ENCODE measurements around the gene NPDC1.

The NPDC1 gene

GRCh38 chr9:137083394-137084004 lies 37.5 kb upstream of the NPDC1 start:
- Histone ChIP-seq H3K9me3 (ENCODE audit: low read depth, low read length) (no peaks in the 10 kb centered on the region), H3K4me3 (no peak overlapping the region), H3K9ac (ENCODE audit: insufficient read length) (no peak overlapping the region), H3K27ac (peak overlapping the region; percentile 67), H3K36me3 (ENCODE audit: insufficient read depth, low read length) (peaks cover 16% of the 10 kb centered on the region)
- TF ChIP-seq EZH2 (IDR thresholded peaks at IDR 0.05), result no peak
- TF ChIP-seq POLR2AphosphoS5 (IDR thresholded peaks at IDR 0.05; ENCODE audit: borderline replicate concordance, low read depth, low read length), result no peak
- TF ChIP-seq FOXP2 (optimal IDR thresholded peaks at IDR 0.05; ENCODE audit: control extremely low read depth, extremely low read length, insufficient read depth), result no peak
- DNase-seq (ENCODE audit: low read depth, low spot score), result no peak

GRCh38 chr9:137082925-137083290 lies 36.9 kb upstream of the NPDC1 start:
- Histone ChIP-seq H3K27ac (no peak overlapping the region), H3K4me3 (no peak overlapping the region), H3K9ac (ENCODE audit: insufficient read length) (no peak overlapping the region), H3K36me3 (ENCODE audit: insufficient read depth, low read length) (peaks cover 11% of the 10 kb centered on the region), H3K9me3 (ENCODE audit: low read depth, low read length) (no peaks in the 10 kb centered on the region)
- no peak for DNase-seq (ENCODE audit: low read depth, low spot score)
- no peak for TF ChIP-seq EZH2 (IDR thresholded peaks at IDR 0.05)
- TF ChIP-seq FOXP2 (optimal IDR thresholded peaks at IDR 0.05; ENCODE audit: control extremely low read depth, extremely low read length, insufficient read depth), result no peak
- no peak for TF ChIP-seq POLR2AphosphoS5 (IDR thresholded peaks at IDR 0.05; ENCODE audit: borderline replicate concordance, low read depth, low read length)

- Histone ChIP-seq H3K27ac (no peak overlapping the region), H3K36me3 (ENCODE audit: insufficient read depth, low read length) (peaks cover 11% of the 10 kb centered on the region; the same call in 1 of the 2 replicates), H3K4me3 (no peak overlapping the region), H3K9ac (ENCODE audit: insufficient read length) (no peak overlapping the region), H3K9me3 (ENCODE audit: low read depth, low read length) (no peaks in the 10 kb centered on the region)
- no peak for DNase-seq (ENCODE audit: low read depth, low spot score)
- no peak for TF ChIP-seq FOXP2 (optimal IDR thresholded peaks at IDR 0.05; ENCODE audit: control extremely low read depth, extremely low read length, insufficient read depth)
- TF ChIP-seq POLR2AphosphoS5 (IDR thresholded peaks at IDR 0.05; ENCODE audit: borderline replicate concordance, low read depth, low read length), result no peak
- no peak for TF ChIP-seq EZH2 (IDR thresholded peaks at IDR 0.05)
These were observed 36.4 kb upstream of the NPDC1 start for GRCh38 chr9:137082222-137082924.

GRCh38 chr9:137080260-137081122 lies 34.5 kb upstream of the NPDC1 start:
- H3K9ac ChIP-seq (ENCODE audit: insufficient read length), result no peak overlapping the region

GRCh38 chr9:137079401-137079787 lies 33.4 kb upstream of the NPDC1 start:
- H3K4me3 ChIP-seq, result no peak overlapping the region
- H3K36me3 ChIP-seq (ENCODE audit: insufficient read depth, low read length), result peaks cover 11% of the 10 kb centered on the region; the same call in 1 of the 2 replicates
- no peak overlapping the region for H3K27ac ChIP-seq
- no peak overlapping the region for H3K9ac ChIP-seq (ENCODE audit: insufficient read length)
- DNase-seq (ENCODE audit: low read depth, low spot score), result no peak
- TF ChIP-seq EZH2 (IDR thresholded peaks at IDR 0.05) (no peak), POLR2AphosphoS5 (IDR thresholded peaks at IDR 0.05; ENCODE audit: borderline replicate concordance, low read depth, low read length) (no peak)
- no peaks in the 10 kb centered on the region for H3K9me3 ChIP-seq (ENCODE audit: low read depth, low read length)

More at GRCh38 chr9:137080260-137081122, 34.5 kb upstream of the NPDC1 start:
- Histone ChIP-seq H3K36me3 (ENCODE audit: insufficient read depth, low read length) (peaks cover 11% of the 10 kb centered on the region; the same call in 1 of the 2 replicates), H3K4me3 (no peak overlapping the region), H3K27ac (no peak overlapping the region), H3K9me3 (ENCODE audit: low read depth, low read length) (no peaks in the 10 kb centered on the region)
- no peak for DNase-seq (ENCODE audit: low read depth, low spot score)
- no peak for TF ChIP-seq EZH2 (IDR thresholded peaks at IDR 0.05)
- no peak for TF ChIP-seq FOXP2 (optimal IDR thresholded peaks at IDR 0.05; ENCODE audit: control extremely low read depth, extremely low read length, insufficient read depth)
- TF ChIP-seq POLR2AphosphoS5 (IDR thresholded peaks at IDR 0.05; ENCODE audit: borderline replicate concordance, low read depth, low read length), result no peak

- Histone ChIP-seq H3K36me3 (ENCODE audit: insufficient read depth, low read length) (peaks cover 11% of the 10 kb centered on the region; the same call in 1 of the 2 replicates), H3K9me3 (ENCODE audit: low read depth, low read length) (no peaks in the 10 kb centered on the region), H3K27ac (no peak overlapping the region), H3K9ac (ENCODE audit: insufficient read length) (no peak overlapping the region), H3K4me3 (no peak overlapping the region)
- DNase-seq (ENCODE audit: low read depth, low spot score), result no peak
- TF ChIP-seq POLR2AphosphoS5 (IDR thresholded peaks at IDR 0.05; ENCODE audit: borderline replicate concordance, low read depth, low read length), result no peak
- TF ChIP-seq EZH2 (IDR thresholded peaks at IDR 0.05), result no peak
These were observed 32.9 kb upstream of the NPDC1 start for GRCh38 chr9:137078701-137079400.

- no peak overlapping the region for H3K27ac ChIP-seq
- H3K9me3 ChIP-seq (ENCODE audit: low read depth, low read length), result no peaks in the 10 kb centered on the region
- DNase-seq (ENCODE audit: low read depth, low spot score), result no peak
- H3K9ac ChIP-seq (ENCODE audit: insufficient read length), result peak overlapping the region; percentile 75
- peaks cover 11% of the 10 kb centered on the region; the same call in 1 of the 2 replicates for H3K36me3 ChIP-seq (ENCODE audit: insufficient read depth, low read length)
- TF ChIP-seq EZH2 (IDR thresholded peaks at IDR 0.05) (no peak), POLR2AphosphoS5 (IDR thresholded peaks at IDR 0.05; ENCODE audit: borderline replicate concordance, low read depth, low read length) (no peak), FOXP2 (optimal IDR thresholded peaks at IDR 0.05; ENCODE audit: control extremely low read depth, extremely low read length, insufficient read depth) (no peak)
- H3K4me3 ChIP-seq, result peak overlapping the region; percentile 83
These were observed 32.0 kb upstream of the NPDC1 start for GRCh38 chr9:137077758-137078693.

Measured in SK-N-MC (cell line).